H1 (cell line): Measurements from ENCODE around the gene TMEM236. TPM values are rescaled to one million over a fixed set of nuclear protein-coding genes. Genes with fewer than 3 reads are reported as not detected.

Source experiments
- BACH1 ChIP-seq: IDR thresholded peaks from 2 replicates; pipeline ENCODE4 v1.6.1; 2012; ENCODE audit warnings: low read length, improper control_type of control experiment
- CEBPB ChIP-seq: IDR thresholded peaks from 2 replicates; pipeline ENCODE4 v1.6.1; 2012; ENCODE audit warnings: low read depth, low read length
- EP300 ChIP-seq, 2 experiments: IDR thresholded peaks; 1 replicate in 1 of 2; 2 replicates in 1 of 2; pipeline ENCODE4 v1.6.1; 2011 to 2012; ENCODE audit warnings: low read depth in 2 of 2, low read length in 2 of 2, mild to moderate bottlenecking in 2 of 2, borderline replicate concordance in 1 of 2, inconsistent platforms in 1 of 2, moderate library complexity in 1 of 2
- MAFK ChIP-seq: IDR thresholded peaks from 2 replicates; pipeline ENCODE4 v1.6.1; 2012; ENCODE audit warnings: low read depth, mild to moderate bottlenecking, improper control_type of control experiment, low read length
- RAD21 ChIP-seq, 2 experiments: IDR thresholded peaks in 1 of 2; conservative IDR thresholded peaks in 1 of 2; 2 replicates each; pipeline ENCODE4 v1.6.1; 2011; ENCODE audit warnings: low read depth in 2 of 2, low read length in 2 of 2, improper control_type of control experiment in 1 of 2, inconsistent platforms in 1 of 2, mild to moderate bottlenecking in 1 of 2, moderate library complexity in 1 of 2
- TCF12 ChIP-seq: IDR thresholded peaks from 2 replicates; pipeline ENCODE4 v1.6.1; 2011; ENCODE audit warnings: low read depth, mild to moderate bottlenecking, low read length
- polyA plus RNA-seq, 7 experiments: library from polyadenylated mRNA; depleted of rRNA in 3 of 7; stranded (reverse) in 5 of 7; unstranded in 2 of 7; fragments of >200 nt in 5 of 7; fragments of 200-250 nt in 2 of 7; gene quantifications; 1 replicate in 5 of 7; 2 replicates in 1 of 7; 4 replicates in 1 of 7; pipeline versions ENCODE4 v1.2.1 to v1.2.3, GENCODE V29; 2011 to 2013; ENCODE audit warnings: missing spikeins in 2 of 7, mixed read lengths in 2 of 7
- total RNA-seq: library from RNA; stranded (reverse); fragmentation: NEBNext Ultra II Directional; extraction: Animal tissue kit (Norgen Biotek cat#: 25700); gene quantifications from 2 replicates; pipeline ENCODE4 v1.2.1, GENCODE V29; 2021
- TF ChIP-seq, protein P1 (sequence below): IDR thresholded peaks from 2 replicates; pipeline ENCODE4 v1.6.1; 2012; ENCODE audit warnings: inconsistent platforms

TMEM236 gene
- total and polyA plus RNA-seq, 2 of the 8 experiments (the other 6 are each of a cell fraction or from before 2014, with no cell fraction given), result 0.02 to 0.07 TPM

DNA sequence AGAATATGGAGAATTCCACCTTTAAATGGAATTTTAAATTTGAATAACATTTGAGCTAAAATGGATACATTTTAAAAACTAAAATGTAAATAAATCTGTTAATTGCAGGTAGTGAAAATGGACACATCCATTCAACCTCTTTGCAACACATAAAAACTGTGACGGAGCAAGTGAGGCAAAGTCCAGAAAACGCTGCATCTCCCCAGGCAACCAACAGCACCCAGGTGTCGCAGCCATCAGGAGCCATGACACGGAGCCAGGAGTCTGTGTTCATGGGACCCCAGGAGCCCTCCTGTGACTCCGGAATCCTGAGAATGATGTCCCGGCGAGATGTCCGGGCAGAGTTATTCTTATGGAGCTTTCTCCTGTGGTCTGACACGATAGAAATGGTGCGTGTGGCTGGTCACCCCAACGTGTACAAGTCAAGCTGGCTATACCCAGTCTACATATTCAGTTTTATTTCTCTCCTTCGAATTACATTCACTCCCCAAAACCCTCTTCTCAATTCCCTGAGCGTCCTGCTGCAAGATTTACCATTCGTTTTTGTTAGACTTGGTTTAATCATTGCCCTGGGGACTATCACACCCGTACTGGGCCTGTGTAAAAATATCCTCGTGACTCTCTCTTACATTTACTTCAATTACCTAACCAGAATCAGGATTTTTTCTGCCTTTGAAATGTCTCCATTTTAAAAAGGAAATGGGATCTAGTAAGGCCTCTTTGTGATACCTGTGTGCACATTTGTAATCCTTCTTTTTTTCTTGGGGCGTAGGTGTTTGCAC is 44.0 kb downstream of the TMEM236 start (continued):
- TF ChIP-seq, protein P1, sequence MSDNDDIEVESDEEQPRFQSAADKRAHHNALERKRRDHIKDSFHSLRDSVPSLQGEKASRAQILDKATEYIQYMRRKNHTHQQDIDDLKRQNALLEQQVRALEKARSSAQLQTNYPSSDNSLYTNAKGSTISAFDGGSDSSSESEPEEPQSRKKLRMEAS, result no peak
- TF ChIP-seq TCF12, result no peak
- TF ChIP-seq BACH1, result no peak
- TF ChIP-seq EP300 (IDR thresholded peaks at IDR 0.05; ENCODE audit: borderline replicate concordance in 1 of 2, low read depth in 2 of 2, low read length in 2 of 2), result no peak
- TF ChIP-seq MAFK, result no peak
- no peak for TF ChIP-seq CEBPB
- no peak for TF ChIP-seq RAD21 (IDR thresholded peaks at IDR 0.05 in 1 of 2, conservative IDR thresholded peaks at IDR 0.05 in 1 of 2; ENCODE audit: low read depth in 2 of 2, low read length in 2 of 2)
- TF ChIP-seq, all 59 proteins: peak for 0
